ENCODE measurements around the gene PDGFD.

Gene PDGFD

DNA sequence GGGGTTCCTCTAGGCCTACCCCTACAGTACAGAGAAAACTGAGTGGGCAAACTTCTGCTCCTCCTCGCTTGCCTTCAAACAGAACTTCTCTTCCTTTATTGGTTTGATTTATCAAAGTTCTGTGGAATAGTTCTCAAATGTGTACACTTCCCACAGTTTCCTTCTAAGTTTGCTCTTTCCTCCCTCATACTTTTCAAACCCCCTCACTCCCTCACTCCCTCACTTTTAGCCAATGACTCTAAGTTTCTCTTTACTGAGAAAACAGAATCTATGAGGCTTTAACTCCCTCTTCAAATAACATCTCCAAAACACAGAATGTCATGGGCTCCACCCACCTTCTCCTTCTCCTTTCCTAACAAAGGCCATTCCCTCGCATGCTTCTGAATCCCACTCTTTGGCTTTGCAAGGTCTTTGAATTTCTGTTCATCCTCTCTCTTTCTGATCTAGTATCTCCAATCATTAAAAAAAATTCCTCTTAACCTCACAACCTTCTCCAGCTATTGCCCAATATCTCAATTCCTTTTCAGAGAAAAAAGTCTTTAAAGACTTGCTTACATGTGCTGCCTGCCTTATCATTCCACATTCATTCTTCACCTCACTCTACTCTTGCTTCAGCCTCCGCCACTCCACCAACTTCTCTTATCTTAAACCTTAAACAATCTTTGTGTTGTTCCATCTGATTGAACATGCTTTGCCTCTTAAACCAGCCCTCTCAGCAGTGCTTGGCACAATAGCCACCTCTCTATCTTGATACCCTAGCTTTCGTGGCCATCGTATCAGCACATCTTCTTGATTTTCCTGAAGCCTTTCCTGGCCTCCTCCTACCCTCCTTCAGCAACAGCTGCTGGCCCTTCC lies 70.3 kb downstream of the PDGFD start:
- no peak for DNase-seq (ENCODE audit: low read depth)

DNA sequence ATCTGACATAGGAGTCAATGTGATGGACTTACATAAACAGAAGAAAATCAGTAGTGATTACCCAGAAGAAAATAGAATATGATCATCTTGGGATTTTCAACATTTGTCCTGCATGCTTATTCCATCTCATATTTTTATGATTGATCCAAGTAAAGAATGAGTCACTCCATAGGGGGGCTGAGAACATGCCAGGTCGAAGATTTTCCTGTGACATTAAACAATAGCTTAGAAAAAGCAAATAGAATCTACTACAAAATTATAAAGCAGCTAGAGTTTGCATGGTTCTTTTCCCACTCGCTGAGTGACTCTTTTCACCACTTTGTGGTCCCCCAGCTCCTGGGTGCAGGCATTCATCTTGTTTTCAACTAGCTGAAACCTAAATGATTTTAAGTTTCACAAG lies 71.2 kb downstream of the PDGFD start:
- no peak for DNase-seq (ENCODE audit: low read depth)

DNA sequence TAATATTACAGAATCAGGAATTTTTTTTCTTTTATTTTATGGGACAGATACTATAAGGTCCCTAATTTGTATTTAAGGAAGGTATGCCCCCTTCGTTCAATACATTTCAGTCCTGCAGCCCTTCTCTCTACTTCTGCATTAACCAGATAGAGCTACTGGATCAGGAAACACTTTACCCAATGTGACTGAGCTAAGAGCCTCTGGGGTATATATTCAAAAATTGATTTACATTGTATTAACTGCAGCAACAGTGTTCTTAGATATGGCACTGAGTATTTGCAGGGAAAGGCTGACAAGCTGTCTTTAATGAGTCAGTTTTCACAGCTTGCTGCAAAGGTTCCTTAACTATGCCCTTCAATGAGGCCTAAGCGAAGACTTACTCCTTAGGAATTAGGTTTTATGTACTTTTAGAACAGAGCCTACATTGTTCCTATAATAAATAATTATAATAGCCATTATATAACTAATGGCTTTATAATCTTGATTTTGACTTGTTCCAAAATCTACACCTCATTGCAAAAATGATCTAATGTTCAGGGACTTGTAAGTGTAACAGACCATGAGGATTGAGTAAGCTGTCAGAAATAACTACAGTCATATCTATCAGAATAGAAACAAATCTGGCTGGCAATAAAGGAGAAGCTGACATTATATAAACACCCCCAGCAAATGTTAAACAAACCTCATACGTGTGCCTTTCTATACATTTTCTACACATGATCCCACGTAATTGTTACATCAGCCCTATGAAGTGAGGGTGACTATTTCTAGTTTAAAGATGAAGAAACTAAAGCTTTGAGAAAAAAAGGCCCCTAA lies 72.5 kb downstream of the PDGFD start:
- no peak for DNase-seq (ENCODE audit: low read depth)

DNA sequence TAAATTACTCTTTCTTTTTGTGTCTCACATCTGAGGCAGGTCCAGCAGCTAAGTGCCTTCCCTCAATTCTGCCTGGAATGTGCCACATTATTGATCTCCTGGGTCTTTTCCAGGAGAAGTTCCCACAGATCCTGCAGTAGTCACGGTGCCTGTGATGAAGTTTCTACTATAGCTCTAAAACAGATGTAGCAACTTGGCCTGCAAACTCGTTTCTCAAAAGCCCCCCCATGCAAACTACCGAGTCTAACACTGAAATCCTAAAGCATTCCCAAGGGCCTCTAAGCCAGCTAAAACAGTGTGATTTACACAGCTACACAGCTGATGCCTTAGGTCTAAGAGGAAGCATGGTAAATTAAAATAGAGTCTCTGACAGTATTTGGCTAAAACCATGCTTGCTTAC lies 73.2 kb downstream of the PDGFD start:
- DNase-seq (ENCODE audit: low read depth): no peak

DNA sequence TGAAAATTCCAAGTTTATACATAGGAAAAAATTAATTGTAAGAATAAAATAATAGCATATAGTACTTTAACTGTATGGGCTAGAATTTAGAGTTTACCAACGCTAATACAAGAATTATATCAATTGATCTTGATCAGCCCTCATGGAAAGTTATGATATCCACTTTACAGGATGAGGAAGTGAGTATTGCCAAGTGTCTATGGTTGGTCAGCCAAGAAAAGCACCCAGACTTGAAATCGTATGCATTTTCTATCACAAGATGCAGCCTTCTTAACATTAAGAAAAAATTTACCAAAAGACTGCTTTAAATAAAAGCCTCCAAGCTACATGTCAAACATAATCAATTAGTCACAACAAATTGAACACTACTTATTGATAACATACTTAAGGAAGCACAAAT lies 74.5 kb downstream of the PDGFD start:
- DNase-seq (ENCODE audit: low read depth): no peak

DNA sequence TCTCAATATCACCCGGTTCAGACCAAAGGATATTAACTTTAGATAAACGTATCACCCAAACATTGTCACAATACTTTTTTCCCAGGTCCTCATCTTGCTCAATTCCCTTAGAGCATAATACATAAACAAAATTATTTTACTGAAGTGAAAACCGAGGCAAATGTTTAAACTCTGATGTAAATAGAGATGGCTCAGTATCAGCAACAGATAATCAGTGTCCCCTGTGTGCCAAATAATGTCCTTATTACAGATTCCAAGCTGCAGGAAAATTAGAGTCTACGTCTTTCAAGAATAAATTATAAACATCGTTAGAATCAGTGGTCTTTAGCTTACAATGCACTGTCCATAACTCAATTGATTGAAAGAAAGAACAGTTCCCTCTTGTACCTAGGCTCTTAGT lies 77.3 kb downstream of the PDGFD start:
- DNase-seq (ENCODE audit: low read depth): no peak

DNA sequence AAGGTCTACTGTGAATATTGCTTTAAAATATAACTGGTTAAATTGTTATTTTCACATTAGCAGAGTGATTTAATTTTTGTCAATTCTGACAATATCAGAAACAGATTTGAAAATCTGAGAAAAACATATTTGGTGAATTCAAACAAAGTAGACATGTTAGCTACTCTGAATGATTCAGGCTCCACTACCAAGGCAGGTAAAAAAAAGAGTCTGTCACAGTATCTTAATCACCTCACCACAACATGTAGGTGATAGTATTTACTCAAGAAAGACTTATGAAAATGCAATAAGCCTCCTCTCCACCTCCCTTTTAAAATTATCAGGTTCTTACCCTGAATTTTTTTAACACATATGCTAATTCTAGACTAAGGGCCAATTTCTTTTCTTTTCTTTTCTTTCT lies 85.0 kb downstream of the PDGFD start:
- no peak for DNase-seq (ENCODE audit: low read depth)

DNA sequence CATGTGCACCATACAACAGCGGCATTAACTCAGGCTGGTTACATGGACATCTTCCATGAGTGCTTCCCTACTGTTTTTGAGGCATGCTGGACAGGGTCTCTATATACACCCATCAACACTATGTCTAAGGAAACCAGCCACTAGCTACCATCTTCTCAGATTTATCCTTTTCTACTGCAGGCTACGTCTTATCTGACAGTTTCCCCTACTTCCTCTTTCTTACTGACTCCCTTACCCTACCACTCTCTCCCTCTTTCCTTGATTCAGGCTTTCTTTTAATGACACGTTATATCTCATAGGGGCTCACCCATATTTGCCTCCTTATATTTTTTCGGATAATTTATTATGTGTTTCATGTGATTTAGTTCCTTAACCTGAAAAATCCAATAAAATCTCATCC lies 85.7 kb downstream of the PDGFD start:
- DNase-seq (ENCODE audit: low read depth): no peak

DNA sequence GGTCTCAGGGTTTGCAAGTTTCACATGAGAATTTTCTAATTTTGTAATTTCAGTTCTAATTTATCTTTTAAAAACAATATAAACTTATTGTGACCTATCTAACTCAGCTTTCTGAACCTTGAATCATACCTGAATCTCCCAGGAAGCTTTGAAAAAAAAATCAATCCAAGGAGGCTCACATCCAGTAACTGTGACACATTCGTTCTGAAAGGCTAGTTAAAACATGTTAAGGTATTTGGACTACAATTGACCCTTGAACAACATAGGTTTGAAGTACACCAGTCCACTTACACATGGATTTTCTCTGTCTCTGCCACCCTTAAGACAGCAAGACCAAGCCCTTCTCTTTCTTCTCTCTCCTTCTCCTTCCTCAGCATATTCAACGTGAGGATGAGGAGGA lies 87.5 kb downstream of the PDGFD start:
- no peak for DNase-seq (ENCODE audit: low read depth)

DNA sequence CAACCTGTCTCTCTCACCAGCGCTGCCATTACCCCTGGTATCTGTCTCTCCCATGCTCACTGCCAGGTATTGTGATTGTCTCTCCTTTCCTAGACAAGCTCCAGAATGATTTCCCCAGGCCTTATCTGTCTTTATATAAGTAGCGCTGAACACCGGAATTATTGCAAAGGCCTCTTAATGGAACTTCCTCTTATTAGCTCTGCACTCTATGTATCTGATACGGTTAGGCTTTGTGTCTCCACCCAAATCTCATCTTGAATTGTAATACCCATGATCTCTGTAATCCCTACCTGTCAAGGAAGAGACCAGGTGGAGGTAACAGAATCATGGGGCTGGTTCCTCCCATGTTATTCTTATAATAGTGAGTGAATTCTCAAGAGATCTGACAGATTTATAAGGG lies 88.2 kb downstream of the PDGFD start:
- no peak for DNase-seq (ENCODE audit: low read depth)

DNA sequence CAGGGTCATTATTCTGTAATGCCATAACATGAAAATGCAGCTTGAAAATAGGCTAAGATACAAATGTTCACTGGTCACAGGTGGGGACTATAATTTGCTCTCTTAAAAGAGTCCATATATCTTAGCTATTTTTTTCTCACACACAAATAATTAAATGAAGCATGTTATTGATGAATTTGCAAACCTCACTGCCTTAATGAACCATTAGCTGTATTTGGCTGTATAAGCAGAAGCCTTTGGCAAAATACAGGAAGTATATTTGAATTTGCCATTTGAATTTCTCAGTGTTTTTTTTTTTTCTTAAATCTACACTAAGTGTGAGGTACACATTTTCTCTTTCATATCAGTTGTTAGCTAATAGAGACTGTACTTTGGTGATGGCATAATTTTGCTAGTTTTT lies 88.9 kb downstream of the PDGFD start:
- no peak for DNase-seq (ENCODE audit: low read depth)

DNA sequence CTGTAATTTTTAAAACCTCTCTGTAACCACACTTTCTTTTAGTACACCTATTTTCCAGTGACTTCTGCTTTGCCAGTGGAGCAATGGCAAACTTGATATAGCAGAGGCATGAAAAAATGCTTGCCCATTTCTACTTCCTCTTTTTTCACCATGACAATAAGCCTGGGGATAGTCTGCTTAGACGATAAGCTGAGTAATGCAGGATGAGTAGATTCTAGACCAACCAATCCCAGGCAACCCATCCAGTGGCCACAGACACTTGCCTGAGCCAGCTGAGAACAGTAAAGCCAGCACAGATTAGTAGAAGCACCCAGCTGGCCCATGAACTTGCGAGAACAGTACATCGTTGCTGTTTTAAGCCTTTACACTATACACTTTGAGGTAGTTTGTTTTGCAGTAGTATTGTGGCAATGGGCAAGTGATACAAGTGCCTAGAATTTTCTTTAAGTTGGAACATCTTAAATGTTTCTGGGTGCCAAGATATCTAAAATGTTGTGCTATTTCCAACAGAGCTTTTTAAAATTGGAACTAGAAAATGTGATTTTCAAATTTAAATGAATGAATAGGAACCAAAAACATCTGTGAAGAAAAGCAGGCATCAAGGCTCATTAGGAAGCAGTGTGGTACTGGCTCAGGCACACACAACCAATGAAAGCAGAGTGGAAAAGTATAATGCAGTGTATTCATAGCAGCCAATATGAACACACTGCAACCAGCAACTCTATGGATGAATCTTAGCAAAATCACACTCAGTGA lies 89.8 kb downstream of the PDGFD start:
- no peak for DNase-seq (ENCODE audit: low read depth)

DNA sequence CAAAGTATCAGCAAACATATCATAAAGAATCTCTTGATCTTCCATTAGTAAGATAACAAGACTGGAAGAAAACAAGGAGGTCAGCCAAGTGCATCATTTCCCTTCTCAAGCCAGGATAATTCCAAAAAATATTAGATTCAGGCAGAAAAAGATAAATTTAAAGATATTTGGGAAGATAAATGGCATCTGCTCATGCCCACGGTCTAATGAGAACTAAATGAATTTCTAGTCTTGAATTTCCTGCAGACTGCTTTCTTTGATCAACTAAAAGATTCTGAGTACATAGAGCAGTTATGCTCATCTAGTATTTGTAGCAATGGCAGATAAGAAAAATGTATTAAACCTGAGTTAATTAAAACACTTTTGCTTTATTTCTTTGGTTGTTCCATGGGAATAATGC lies 96.4 kb downstream of the PDGFD start:
- DNase-seq (ENCODE audit: low read depth): no peak

DNA sequence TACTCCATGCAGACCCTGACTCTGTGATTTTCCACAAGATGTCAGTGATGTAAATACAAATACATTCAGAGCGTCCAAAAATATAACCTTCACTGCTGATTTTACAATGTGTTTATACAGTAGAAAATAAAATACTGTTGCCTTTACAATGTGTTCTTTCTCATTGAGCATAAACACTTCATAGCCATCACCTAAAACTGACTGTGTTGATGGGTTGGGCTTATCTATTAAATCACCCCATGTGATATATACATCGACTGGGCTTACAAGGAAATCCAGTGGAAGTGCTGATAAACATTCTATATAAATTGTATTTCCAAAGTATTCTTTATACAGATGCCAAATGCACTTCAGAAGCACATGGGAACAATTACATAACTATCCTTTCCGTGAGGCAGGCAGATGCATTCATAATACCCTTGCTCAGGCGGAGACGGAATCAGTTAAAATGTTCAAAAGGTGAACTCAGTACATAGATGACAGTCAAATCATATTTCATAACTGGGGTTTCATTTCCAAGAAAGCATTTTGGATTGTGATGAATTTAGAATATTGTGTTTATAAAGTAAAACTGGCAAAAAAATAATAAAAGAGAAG lies 99.8 kb downstream of the PDGFD start:
- DNase-seq (ENCODE audit: low read depth): no peak

DNA sequence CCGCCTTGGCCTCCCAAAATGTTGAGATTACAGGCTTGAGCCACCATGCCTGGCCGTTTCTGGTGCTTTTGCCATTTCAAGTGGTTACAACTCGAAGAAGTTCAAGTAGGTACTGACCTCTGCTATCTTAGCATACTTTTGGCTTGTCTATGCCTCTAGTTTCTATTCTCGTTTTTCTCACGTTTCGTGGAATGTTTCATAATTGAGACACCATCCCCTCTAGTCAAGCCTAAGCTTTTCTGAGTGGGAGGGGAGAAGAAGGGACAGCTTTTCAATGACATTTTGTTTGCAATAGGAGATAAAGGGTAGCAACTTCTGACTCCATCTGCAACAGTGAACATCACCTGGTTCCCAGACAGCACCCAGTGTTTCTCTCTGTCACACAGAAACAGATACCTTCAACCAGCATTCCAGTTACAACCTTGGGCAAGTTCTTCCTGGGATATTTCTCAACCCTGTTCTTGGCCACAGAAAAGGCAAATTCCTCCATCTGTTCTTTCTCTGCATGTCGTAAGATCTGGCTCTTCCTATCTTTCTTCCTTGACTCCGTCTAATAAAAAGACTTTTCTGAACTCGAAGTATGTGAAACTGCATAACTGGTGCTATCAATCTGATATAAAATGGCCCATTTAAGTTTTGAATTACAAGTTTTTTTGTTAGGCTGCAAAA lies 102.0 kb downstream of the PDGFD start:
- DNase-seq (ENCODE audit: low read depth): no peak

DNA sequence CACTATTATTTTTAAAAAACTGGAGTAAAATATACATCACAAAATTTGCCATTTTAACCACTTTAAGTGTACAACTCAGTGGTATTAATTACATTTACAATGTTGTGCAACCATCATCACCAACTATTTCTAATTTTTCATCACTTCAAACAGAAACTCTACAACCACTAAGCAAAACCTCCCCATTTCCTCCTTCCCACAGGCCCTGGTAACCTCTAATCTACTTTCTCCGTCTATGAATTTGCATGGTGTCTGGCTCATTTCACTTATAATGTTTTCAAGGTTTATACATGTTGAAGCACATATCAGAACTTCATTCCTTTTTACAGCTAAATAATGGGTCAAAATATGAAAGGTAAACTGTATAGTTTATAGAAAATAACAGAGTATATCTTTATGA lies 103.1 kb downstream of the PDGFD start:
- no peak for DNase-seq (ENCODE audit: low read depth)

DNA sequence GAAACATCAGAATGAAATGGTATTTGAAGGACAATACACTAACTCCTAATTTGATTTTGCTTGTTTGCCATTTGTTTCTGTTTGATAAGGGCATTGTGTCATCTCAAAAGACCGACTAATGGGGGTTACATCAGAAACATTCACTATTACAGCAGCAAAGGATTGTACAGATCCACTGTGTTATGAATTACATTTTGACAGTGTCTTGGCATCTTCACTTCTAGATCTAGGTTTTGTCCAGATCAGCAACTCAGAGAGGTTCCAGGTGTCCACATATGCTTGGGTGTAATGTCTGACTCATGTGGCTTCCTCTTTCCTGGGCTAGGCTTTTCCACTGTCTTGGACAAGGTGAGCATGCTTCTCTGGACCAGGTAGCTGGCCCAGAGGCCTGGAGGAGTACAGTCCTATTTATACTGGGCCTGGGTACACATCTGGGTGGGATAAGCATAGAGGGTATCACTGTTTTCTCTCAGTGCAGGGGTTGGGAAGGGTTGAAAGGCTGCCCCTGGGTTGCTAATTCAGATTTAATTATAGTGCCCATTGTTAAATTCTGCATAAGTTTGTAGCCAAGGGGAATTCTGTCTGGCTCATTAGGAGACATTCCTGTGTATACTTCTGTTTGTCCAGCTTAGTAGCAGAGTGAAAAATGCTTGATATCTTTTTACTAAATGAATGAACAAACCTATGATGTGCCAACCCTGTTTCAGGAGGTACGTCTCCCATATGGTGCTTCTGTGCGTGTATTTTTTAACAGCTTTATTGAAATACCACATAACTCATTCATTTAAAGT lies 103.7 kb downstream of the PDGFD start:
- no peak for DNase-seq (ENCODE audit: low read depth)

DNA sequence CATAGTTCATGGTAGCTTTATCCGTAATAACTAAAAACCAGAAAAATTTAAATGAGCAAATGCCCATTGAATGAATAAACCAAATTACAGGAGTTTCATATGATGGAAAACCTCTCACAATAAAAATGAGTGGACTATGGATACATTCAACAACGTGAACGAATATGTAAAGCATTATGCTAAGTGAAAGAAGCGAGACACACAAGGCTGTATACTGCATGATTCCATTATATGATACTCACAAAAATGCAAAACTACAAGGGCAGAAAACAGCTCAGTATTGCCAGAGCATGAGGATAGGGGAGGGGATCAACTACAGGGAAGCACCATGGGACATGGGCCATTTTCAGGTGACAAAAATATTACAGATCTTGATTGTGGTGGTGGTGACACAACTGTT lies 105.3 kb downstream of the PDGFD start:
- DNase-seq (ENCODE audit: low read depth): no peak

DNA sequence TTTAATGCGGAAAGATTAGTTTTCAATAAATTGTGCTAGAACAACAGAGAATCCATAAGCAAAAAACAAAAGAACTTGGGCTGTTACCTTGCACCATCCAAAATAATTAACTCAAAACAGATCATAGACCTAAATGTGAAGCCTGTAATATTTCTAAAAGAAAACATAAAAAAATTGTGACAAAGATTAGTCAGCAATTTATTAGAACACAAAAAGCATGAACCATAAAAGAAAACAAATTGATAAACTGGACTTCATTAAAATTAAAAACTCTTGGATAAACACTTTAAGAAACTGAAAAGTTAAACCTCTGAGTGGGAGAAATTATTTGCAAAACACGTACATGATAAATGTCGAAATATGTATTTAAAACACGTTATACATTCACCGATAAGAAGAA lies 106.0 kb downstream of the PDGFD start:
- DNase-seq (ENCODE audit: low read depth): no peak

DNA sequence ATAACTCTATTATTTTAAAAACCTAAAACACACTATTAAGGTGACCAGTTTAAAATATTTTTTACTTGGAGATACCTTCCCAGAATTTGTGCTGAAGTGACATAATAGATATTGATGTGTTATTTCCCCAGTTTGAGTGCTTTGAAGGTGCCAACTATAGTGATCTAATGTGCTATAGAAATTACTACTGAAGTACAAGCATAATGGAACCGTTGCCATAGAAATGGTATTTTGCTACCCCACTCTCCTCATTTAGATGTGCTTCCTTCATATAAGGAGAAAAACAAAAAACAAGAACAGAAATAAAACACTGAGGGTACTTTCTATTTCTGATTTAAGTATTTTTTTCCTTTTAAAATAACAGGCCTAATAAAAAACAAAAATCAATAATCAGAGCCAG lies 108.4 kb downstream of the PDGFD start:
- no peak for DNase-seq (ENCODE audit: low read depth)

DNA sequence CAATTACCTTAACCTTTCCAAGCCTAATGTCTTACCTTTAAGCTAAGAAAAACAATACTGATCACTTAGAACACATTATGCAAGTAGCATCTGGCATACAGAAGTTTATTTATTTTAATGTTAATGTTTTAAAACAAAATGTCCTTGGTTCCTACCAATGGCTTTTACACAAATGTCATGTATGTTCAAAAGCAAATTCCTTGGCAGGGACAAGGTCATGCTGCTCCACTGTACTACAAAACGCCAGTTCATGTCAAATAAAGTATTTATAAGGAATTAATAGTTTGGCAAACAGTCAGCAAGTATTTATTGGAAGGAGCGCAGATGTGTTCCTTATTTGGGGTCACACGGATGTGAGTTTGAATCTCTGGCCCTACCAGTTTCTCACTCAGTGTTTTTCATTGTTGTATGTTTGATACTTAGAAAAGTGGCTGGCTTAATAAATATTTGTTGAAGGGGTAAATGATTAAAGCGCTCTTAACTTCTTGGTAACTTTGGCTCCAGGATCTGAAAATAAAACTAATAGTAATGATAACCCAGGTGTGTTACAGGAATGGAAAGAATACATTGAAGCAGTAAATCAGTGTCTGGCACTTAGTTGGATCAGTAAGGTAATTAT lies 108.9 kb downstream of the PDGFD start:
- DNase-seq (ENCODE audit: low read depth): no peak

Data from stimulated activated CD8-positive, alpha-beta memory T cell treated with anti-CD3 and anti-CD28 coated beads, Interleukin-7, amount 100 ng/mL, for 24 hours (primary cell).